ENCODE data around the gene HTR3D. TPM values are rescaled to one million over a fixed set of nuclear protein-coding genes. Genes with fewer than 3 reads are reported as not detected.

Gene HTR3D, protein sequence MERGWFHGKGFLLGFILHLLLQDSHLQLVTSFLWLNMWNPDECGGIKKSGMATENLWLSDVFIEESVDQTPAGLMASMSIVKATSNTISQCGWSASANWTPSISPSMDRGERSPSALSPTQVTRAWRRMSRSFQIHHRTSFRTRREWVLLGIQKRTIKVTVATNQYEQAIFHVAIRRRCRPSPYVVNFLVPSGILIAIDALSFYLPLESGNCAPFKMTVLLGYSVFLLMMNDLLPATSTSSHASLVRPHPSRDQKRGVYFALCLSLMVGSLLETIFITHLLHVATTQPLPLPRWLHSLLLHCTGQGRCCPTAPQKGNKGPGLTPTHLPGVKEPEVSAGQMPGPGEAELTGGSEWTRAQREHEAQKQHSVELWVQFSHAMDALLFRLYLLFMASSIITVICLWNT
- not detected in 2 replicates for total RNA-seq

DNA sequence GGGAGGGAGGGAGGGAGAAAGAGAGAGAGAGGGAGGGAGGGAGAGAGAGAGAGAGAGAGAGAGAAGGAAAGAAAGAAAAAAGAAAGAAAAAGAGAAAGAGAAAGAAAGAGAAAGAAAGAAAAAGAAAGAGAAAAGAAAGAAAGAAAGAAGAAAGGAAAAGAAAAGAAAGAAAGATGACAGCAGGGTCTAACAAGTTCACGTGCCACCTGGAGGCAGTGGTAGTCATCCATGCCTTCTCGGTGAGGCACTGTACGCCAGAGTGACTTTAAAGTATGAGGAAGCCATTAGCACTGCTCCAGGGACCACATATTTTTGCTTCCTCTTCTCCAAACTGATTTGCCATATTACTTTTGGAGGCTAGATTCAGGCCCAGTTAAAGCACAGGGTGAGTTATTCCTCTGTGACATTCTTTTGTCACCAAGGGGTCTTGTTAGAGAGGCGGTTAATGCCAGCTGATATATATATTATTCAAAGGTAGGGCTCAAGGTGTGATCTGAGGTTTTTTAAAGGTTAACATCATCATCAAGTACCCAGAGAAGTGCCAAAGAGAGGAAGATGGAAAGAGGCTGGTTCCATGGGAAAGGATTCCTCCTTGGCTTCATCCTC is at the start of gene HTR3D:
Gene HTR3D (plus strand): TSS at position 556 of the 606 bp plus-strand sequence. CDS start 0 bp downstream, at position 556.

DNA sequence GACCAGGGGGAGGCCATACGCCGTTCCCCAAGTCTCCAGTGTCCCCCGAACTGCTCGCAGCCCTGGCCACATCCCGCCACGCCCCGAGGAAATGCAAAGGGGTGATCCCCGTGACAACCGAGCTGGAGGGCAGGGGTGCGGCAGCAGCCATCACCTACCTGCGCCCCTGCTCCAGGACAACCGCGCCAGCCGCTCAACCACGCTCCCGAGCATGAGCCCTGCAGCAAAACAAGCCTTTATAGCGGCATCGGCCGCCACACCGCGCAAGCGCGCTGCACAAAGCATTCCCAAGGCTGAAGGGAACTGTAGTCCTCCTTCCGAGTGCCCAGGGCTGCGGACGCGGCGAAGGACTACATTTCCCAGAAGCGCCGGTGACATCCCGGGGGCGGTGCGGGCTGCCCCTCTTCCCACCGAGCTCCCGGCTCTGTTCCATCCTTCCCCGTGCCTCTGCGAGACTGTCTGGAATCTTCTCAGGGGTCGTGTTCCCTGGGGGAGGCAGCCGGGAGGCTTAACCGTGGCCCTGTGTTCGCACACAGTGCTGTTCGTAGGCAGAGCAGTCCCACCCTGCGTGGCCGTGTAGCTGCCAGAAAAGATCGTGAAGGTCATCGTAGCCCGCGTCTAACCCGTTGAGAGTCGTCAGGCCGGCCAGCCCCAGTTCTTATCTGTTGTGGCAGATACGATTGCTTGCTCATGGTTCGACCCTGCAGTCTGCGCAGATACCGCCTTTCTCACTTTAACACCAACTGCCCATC is 13.7 kb upstream of the HTR3D start, which contains the start of gene ABCC5:
Gene ABCC5 (minus strand): TSS at position 213 of the 752 bp plus-strand sequence. CDS start 3,492 bp downstream, outside the sequence.

DNA sequence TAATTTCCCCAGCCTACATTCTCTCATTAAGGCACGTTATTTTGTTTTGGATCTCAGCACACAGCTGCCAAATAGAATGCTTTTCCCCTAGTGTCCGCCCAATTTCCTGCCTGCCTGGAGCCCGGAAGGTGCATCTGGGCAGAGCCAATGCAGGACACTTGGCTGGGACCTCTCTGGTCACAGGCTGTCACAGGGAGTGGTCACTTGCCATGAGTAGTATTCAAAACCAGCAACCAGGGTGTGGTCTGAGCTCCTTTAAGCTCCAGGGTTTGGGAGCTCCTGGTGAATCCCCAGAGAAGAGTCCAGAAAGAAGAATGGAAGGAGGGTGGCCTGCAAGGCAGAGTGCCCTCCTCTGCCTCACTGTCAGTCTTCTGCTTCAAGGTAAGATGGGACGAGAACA is 21.2 kb downstream of the HTR3D start, which contains the start of gene HTR3C:
Gene HTR3C (plus strand): TSS at position 281 of the 400 bp plus-strand sequence. CDS start 34 bp downstream, at position 315.

Other genes with a start within 250 kb of the HTR3D start
- gene MAP6D1, start 206.2 kb upstream of the HTR3D start, total RNA-seq = 0.25 and 0.66 TPM in 2 replicates
- gene PARL, start 146.9 kb upstream of the HTR3D start, total RNA-seq = 39.2 and 42.8 TPM in 2 replicates
- gene ABCC5, start 13.9 kb upstream of the HTR3D start, total RNA-seq = 12.3 and 14.2 TPM in 2 replicates
- not detected in 2 replicates for gene HTR3C, start 21.3 kb downstream of the HTR3D start, total RNA-seq
- gene HTR3E, start 65.3 kb downstream of the HTR3D start, total RNA-seq = not detected in 2 replicates
- 36.0 and 41.0 TPM in 2 replicates for gene EIF2B5, start 103.6 kb downstream of the HTR3D start, total RNA-seq
- gene DVL3, start 123.6 kb downstream of the HTR3D start, total RNA-seq = 26.3 and 31.3 TPM in 2 replicates
- gene AP2M1, start 143.1 kb downstream of the HTR3D start, total RNA-seq = 577 and 754 TPM in 2 replicates
- gene ABCF3, start 154.5 kb downstream of the HTR3D start, total RNA-seq = 40.7 and 55.6 TPM in 2 replicates
- 0.06 TPM in 1 of 2 replicates, not detected in the other for gene VWA5B2, start 197.8 kb downstream of the HTR3D start, total RNA-seq
- gene ALG3, start 217.2 kb downstream of the HTR3D start, total RNA-seq = 19.5 and 29.3 TPM in 2 replicates
- 2.2 and 3.2 TPM in 2 replicates for gene EEF1AKMT4, start 217.9 kb downstream of the HTR3D start, total RNA-seq
- gene CAMK2N2, start 229.8 kb downstream of the HTR3D start, total RNA-seq = 0.50 and 0.66 TPM in 2 replicates
- gene ECE2, start 244.3 kb downstream of the HTR3D start, total RNA-seq = not detected in 2 replicates